VCaP (cell line): ENCODE data around the gene ABCA1.

Source experiments
- H3K27ac ChIP-seq: fragments of 450-650 bp; 2 replicates; pipeline ENCODE4 v1.5.1; 2017
- TF ChIP-seq, protein P1 (sequence below): fragments of 450-650 bp; conservative IDR thresholded peaks from 2 replicates; pipeline ENCODE4 v1.5.1; 2017; ENCODE audit warnings: mild to moderate bottlenecking, moderate library complexity

Gene ABCA1

GRCh38 chr9:104815851-104816565 lies 111.9 kb downstream of the ABCA1 start:
- TF ChIP-seq, protein P1, sequence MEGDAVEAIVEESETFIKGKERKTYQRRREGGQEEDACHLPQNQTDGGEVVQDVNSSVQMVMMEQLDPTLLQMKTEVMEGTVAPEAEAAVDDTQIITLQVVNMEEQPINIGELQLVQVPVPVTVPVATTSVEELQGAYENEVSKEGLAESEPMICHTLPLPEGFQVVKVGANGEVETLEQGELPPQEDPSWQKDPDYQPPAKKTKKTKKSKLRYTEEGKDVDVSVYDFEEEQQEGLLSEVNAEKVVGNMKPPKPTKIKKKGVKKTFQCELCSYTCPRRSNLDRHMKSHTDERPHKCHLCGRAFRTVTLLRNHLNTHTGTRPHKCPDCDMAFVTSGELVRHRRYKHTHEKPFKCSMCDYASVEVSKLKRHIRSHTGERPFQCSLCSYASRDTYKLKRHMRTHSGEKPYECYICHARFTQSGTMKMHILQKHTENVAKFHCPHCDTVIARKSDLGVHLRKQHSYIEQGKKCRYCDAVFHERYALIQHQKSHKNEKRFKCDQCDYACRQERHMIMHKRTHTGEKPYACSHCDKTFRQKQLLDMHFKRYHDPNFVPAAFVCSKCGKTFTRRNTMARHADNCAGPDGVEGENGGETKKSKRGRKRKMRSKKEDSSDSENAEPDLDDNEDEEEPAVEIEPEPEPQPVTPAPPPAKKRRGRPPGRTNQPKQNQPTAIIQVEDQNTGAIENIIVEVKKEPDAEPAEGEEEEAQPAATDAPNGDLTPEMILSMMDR: no peak
- no peak overlapping the region for H3K27ac ChIP-seq

DNA sequence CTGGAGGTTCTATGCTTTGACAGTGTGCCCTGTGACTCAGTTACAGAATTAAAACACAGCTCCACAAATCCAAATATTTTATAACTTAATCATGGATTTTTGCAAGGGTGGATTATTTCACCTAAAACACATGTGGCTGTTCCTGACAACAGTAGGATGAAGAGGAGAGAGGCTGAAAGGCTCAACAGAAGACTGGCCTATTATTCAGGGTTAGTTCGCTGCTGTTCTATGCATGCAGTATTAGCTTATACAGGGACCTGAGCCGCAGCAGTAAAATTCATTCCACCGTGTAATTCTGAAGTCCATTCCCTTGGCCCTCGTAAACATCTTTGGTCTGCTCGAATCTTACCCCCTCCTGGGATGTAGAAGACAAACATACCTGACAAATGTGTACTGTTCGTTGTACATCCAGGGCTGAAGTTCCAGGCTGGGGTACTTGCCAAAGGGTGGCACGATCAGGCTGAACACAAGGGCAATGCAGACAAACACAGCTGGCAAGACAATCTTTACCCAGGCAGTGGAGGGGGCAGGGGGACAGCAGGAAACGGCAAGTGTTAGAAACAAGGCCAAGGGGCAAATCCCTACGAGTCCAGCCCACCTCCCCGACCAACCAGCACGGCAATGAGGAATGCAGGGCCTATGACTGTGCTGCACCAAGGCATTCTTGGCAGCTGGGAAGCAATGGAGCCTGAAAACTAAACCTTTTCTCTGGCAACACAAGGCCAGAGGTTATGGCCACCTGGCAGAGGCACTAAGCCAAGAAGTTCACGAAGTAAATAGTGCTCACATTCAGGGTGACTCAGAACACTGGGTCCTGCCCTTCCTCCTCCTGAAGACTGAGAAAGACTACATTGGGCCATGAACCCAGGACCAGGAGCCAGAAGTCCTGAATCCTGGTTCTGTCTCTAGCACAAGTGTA lies 117.3 kb downstream of the ABCA1 start:
- peak overlapping the region; percentile 85 for H3K27ac ChIP-seq
- TF ChIP-seq, protein P1: no peak

DNA sequence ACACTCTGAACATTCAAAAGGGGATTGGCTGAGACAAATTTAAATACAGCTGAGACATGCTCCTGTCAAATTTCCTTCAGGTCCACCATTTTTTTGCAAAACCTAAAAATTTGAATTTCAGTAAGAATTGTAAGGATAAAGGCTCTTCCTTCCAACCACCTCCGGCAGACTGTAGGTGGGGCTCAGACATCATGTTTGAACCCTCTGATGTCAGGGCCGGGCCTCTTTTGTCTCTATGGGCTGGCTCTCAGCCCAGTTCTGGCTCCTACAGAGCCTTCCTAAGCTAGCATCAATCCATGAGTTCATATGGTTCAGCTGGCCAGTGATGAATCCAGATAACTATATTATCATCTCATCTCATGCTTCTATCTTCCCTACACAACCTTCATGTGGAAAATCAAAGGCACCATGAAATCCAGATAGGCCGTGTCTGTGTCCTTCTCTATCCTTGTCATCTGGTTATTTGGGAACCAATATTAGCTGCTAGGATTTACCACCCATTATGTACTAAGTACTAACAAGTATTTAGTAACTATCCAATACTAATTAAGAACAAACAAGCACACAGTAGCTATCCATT lies 119.8 kb downstream of the ABCA1 start:
- TF ChIP-seq, protein P1: no peak
- no peak overlapping the region for H3K27ac ChIP-seq

DNA sequence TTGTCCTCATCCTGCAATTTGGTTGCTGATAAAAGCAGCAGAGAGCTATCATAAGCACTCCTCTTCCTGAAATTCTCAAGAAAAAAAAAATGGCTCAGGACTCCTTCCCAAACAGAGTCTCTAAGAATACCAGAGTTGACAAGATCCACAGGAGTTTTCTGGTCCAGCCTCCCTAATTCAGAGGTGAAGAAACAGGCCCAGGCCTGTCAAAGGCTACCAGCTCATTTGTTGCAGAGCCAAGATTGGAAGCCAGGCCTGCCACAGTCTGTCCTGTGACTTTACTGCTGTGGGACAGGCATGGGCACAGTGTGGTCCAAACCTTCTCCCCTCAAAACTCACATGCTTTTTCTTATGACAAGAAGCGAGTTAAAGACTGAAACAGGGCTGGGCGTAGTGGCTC lies 122.5 kb downstream of the ABCA1 start:
- no peak overlapping the region for H3K27ac ChIP-seq
- TF ChIP-seq, protein P1: no peak

- H3K27ac ChIP-seq: no peak overlapping the region
- TF ChIP-seq, protein P1: no peak
These were observed 125.0 kb downstream of the ABCA1 start for GRCh38 chr9:104802906-104803305.

DNA sequence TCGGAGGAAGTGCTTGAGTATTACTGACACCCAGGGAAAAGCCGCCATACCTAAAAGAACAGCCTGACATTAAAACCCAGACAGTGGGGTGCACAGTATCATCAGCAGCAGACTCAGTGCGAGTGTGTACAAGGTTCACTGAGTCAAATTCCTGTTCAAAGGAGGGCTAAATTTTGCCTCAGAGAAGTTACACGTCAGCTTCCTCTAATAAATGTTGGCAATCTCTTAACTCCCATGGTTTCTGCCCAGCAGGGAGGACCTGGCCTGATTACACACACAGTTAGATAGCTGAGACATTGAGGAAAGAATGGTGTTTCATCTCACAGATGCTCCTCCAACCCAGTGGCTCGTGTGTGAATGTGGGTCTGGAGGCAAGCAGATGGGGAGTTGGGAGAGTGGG lies 125.8 kb downstream of the ABCA1 start:
- TF ChIP-seq, protein P1: no peak
- H3K27ac ChIP-seq: no peak overlapping the region
